IMR-90 (cell line): Measurements from ENCODE around the gene SPCS1. TPM values are rescaled to one million over a fixed set of nuclear protein-coding genes. Genes with fewer than 3 reads are reported as not detected.

Experiments
- ATAC-seq: fragments of 200-7000 bp; cut with Tn5 transposase; 2 replicates; pipeline ENCODE4 v1.9.1; 2020; ENCODE audit warnings: low read depth, mild to moderate bottlenecking, moderate library complexity
- BruUV-seq: library from RNA; stranded (reverse); fragments of 400-500 nt; replicated peaks from 2 replicates; lab custom pipeline; 2021; lab: Mats Ljungman, UMichigan
- CTCF ChIA-PET: fragments of 300-600 bp; formaldehyde crosslinking; extraction: SDS; loops from one replicate; lab custom pipeline; 2021; ENCODE audit warnings: antibody characterized with exemption; lab: Yijun Ruan, JAX
- POLR2A ChIA-PET: fragments of 300-600 bp; sonication (Branson Sonifier 250); formaldehyde crosslinking; loops from one replicate; lab custom pipeline; 2022; ENCODE audit warnings: antibody characterized with exemption; ENCODE audit not compliant: unreplicated experiment; lab: Charles Lee
- DNase-seq: peaks from one replicate; pipeline ENCODE4 v3.0.0; 2013
- H2AFZ ChIP-seq: replicated peaks from 2 replicates; pipeline ENCODE3; 2013; ENCODE audit warnings: low read length, mild to moderate bottlenecking; ENCODE audit not compliant: poor library complexity
- H2AK5ac ChIP-seq: 2 replicates; pipeline ENCODE4 v1.6.1; 2013; ENCODE audit warnings: low read depth, low read length, inconsistent platforms
- H2AK9ac ChIP-seq: replicated peaks from 2 replicates; pipeline ENCODE3; 2013; ENCODE audit warnings: mild to moderate bottlenecking, low read depth, low read length, moderate library complexity; ENCODE audit not compliant: poor library complexity
- H2BK120ac ChIP-seq: 2 replicates; pipeline ENCODE4 v1.6.1; 2013; ENCODE audit warnings: low read depth, low read length, inconsistent platforms
- H2BK15ac ChIP-seq: 3 replicates; pipeline ENCODE4 v1.6.1; 2013; ENCODE audit warnings: low read depth, low read length, inconsistent platforms
- H2BK20ac ChIP-seq: 2 replicates; pipeline ENCODE4 v1.6.1; 2013; ENCODE audit warnings: low read depth, mild to moderate bottlenecking, inconsistent platforms, low read length, moderate library complexity
- H2BK5ac ChIP-seq: 2 replicates; pipeline ENCODE4 v1.6.1; 2013; ENCODE audit warnings: mild to moderate bottlenecking, low read depth, low read length, inconsistent platforms; ENCODE audit not compliant: poor library complexity, severe bottlenecking
- H3K14ac ChIP-seq: replicated peaks from 2 replicates; pipeline ENCODE4 v1.6.1; 2013; ENCODE audit warnings: low read depth, low read length, inconsistent platforms
- H3K18ac ChIP-seq: 2 replicates; pipeline ENCODE4 v1.6.1; 2013; ENCODE audit warnings: low read depth, low read length, control low read depth
- H3K23ac ChIP-seq: 2 replicates; pipeline ENCODE4 v1.6.1; 2013; ENCODE audit warnings: low read depth, low read length, inconsistent platforms
- H3K27ac ChIP-seq: 2 replicates; pipeline ENCODE4 v1.5.1; 2013; ENCODE audit warnings: mild to moderate bottlenecking, control low read depth, low read length; ENCODE audit not compliant: insufficient read depth
- H3K27me3 ChIP-seq: 2 replicates; pipeline ENCODE4 v1.6.1; 2013; ENCODE audit warnings: low read length; ENCODE audit not compliant: control insufficient read depth, insufficient read depth
- H3K36me3 ChIP-seq: 2 replicates; pipeline ENCODE4 v1.6.1; 2013; ENCODE audit warnings: low read length, mixed read lengths; ENCODE audit not compliant: control insufficient read depth, insufficient read depth
- H3K4ac ChIP-seq: 2 replicates; pipeline ENCODE4 v1.6.1; 2013; ENCODE audit warnings: low read depth, low read length, inconsistent platforms
- H3K4me1 ChIP-seq: 2 replicates; pipeline ENCODE4 v1.6.1; 2013; ENCODE audit warnings: low read length, mixed read lengths; ENCODE audit not compliant: control insufficient read depth, insufficient read depth
- H3K4me2 ChIP-seq: 2 replicates; pipeline ENCODE4 v1.6.1; 2013; ENCODE audit warnings: low read depth, mild to moderate bottlenecking, control low read depth, low read length, moderate library complexity
- H3K4me3 ChIP-seq: 2 replicates; pipeline ENCODE4 v1.5.1; 2013; ENCODE audit warnings: low read depth, mild to moderate bottlenecking, control low read depth, low read length, moderate library complexity; ENCODE audit not compliant: insufficient read depth
- H3K56ac ChIP-seq: 2 replicates; pipeline ENCODE4 v1.6.1; 2013; ENCODE audit warnings: low read length, inconsistent platforms; ENCODE audit not compliant: insufficient read depth; ENCODE audit errors: extremely low read depth
- H3K79me1 ChIP-seq, 2 experiments: 2 replicates each; pipeline ENCODE4 v1.6.1; 2013; ENCODE audit warnings: low read length in 2 of 2, inconsistent platforms in 1 of 2, low read depth in 1 of 2
- H3K9ac ChIP-seq: 2 replicates; pipeline ENCODE4 v1.6.1; 2013; ENCODE audit warnings: low read depth, low read length, control low read depth
- H3K9me1 ChIP-seq: 2 replicates; pipeline ENCODE4 v1.6.1; 2013; ENCODE audit warnings: low read length, inconsistent platforms; ENCODE audit not compliant: insufficient read depth
- H3K9me3 ChIP-seq: 2 replicates; pipeline ENCODE4 v1.6.1; 2013; ENCODE audit warnings: low read length; ENCODE audit not compliant: control insufficient read depth, insufficient read depth
- H4K20me1 ChIP-seq: 2 replicates; pipeline ENCODE4 v1.6.1; 2013; ENCODE audit warnings: low read length, inconsistent platforms; ENCODE audit not compliant: insufficient read depth
- H4K5ac ChIP-seq: 2 replicates; pipeline ENCODE4 v1.6.1; 2013; ENCODE audit warnings: mild to moderate bottlenecking, low read depth, low read length, control low read depth
- H4K8ac ChIP-seq, 2 experiments: 2 replicates each; pipeline ENCODE4 v1.6.1; 2013; ENCODE audit warnings: low read depth in 2 of 2, low read length in 2 of 2, control low read depth in 1 of 2, inconsistent platforms in 1 of 2
- H4K91ac ChIP-seq: 2 replicates; pipeline ENCODE4 v1.6.1; 2013; ENCODE audit warnings: low read depth, low read length, inconsistent platforms; ENCODE audit not compliant: insufficient read depth
- BHLHE40 ChIP-seq: fragments of 150-350 bp; IDR thresholded peaks from 2 replicates; pipeline ENCODE4 v1.6.1; 2016; ENCODE audit warnings: mild to moderate bottlenecking, low read depth, low read length
- CEBPB ChIP-seq: IDR thresholded peaks from 2 replicates; pipeline ENCODE4 v1.6.1; 2012; ENCODE audit warnings: low read depth, low read length, improper control_type of control experiment
- CHD1 ChIP-seq: IDR thresholded peaks from 2 replicates; pipeline ENCODE4 v1.6.1; 2012; ENCODE audit warnings: low read depth, low read length, improper control_type of control experiment
- FOS ChIP-seq: fragments of 150-350 bp; IDR thresholded peaks from 2 replicates; pipeline ENCODE4 v1.6.1; 2016; ENCODE audit warnings: low read depth, low read length
- MAFK ChIP-seq: IDR thresholded peaks from 2 replicates; pipeline ENCODE4 v1.6.1; 2012; ENCODE audit warnings: low read depth, low read length, improper control_type of control experiment
- MAZ ChIP-seq: IDR thresholded peaks from 2 replicates; pipeline ENCODE4 v1.6.1; 2012; ENCODE audit warnings: low read depth, mild to moderate bottlenecking, low read length, improper control_type of control experiment, moderate library complexity, borderline replicate concordance
- NFE2L2 ChIP-seq: fragments of 150-350 bp; IDR thresholded peaks from 2 replicates; pipeline ENCODE4 v1.6.1; 2016; ENCODE audit warnings: low read depth, mild to moderate bottlenecking, low read length
- POLR2A ChIP-seq: IDR thresholded peaks from 2 replicates; pipeline ENCODE4 v1.6.1; 2012; ENCODE audit warnings: mild to moderate bottlenecking, low read depth, low read length
- RCOR1 ChIP-seq: IDR thresholded peaks from 2 replicates; pipeline ENCODE4 v1.6.1; 2012; ENCODE audit warnings: mild to moderate bottlenecking, low read length, improper control_type of control experiment; ENCODE audit not compliant: insufficient replicate concordance
- RFX5 ChIP-seq: IDR thresholded peaks from 2 replicates; pipeline ENCODE4 v1.8.0; 2012; ENCODE audit warnings: low read depth, mild to moderate bottlenecking, low read length, moderate library complexity
- SMC3 ChIP-seq: fragments of 150-350 bp; IDR thresholded peaks from 2 replicates; pipeline ENCODE4 v1.6.1; 2016; ENCODE audit warnings: low read depth, mild to moderate bottlenecking, antibody characterized with exemption, low read length, moderate library complexity
- USF2 ChIP-seq: fragments of 150-350 bp; IDR thresholded peaks from 2 replicates; pipeline ENCODE4 v1.6.1; 2017; ENCODE audit warnings: mild to moderate bottlenecking, antibody characterized with exemption, low read length, low read depth
- WGBS, 2 experiments: methylation state at CpG; one replicate each; pipeline versions ENCODE4 v1.1.5 to v1.1.7; 2013; ENCODE audit warnings: missing lambda C conversion rate in 2 of 2; ENCODE audit not compliant: insufficient read length in 1 of 2; ENCODE audit errors: extremely low coverage in 2 of 2; 5-methylcytosine and 5-hydroxymethylcytosine counted together
- dilution Hi-C: fragments of 300-500 bp; cut with HindIII; formaldehyde crosslinking; loops from one replicate; pipeline ENCODE4 v1.14.3; 2018; ENCODE audit warnings: low sequenced_read_pairs; ENCODE audit not compliant: unreplicated experiment
- in situ Hi-C: fragments of 300-500 bp; cut with MboI; formaldehyde crosslinking; loops from 3 replicates; pipeline ENCODE4 v1.14.3; 2019; ENCODE audit warnings: low sequenced_read_pairs, inconsistent platforms, mixed read lengths
- intact Hi-C: fragments of 100-400 bp; cut with micrococcal nuclease; formaldehyde crosslinking; loops from 2 replicates; pipeline ENCODE4 v1.10.0; 2022
- polyA plus RNA-seq, 3 experiments: library from polyadenylated mRNA; depleted of rRNA; stranded (reverse); fragments of >200 nt; gene quantifications; 2 replicates each; pipeline ENCODE4 v1.2.3, GENCODE V29; 2012; ENCODE audit warnings: low replicate concordance in 1 of 3
- total RNA-seq: library from RNA; depleted of rRNA; stranded (reverse); fragments of >200 nt; gene quantifications from 2 replicates; pipeline ENCODE4 v1.2.3, GENCODE V29; 2012

The SPCS1 gene
- total and polyA plus RNA-seq, 2 of the 4 experiments (the other 2 are of a cell fraction) = 50.5 to 124 TPM

GRCh38 chr3:52660046-52660445 is 45.9 kb upstream of the SPCS1 start:
- Histone ChIP-seq H4K5ac (no peak overlapping the region), H4K91ac (no peak overlapping the region), H2AFZ (no peak overlapping the region), H2BK5ac (no peak overlapping the region), H3K4me2 (no peak overlapping the region), H3K56ac (no peak overlapping the region), H2BK20ac (no peak overlapping the region), H3K9me3 (no peaks in the 10 kb centered on the region), H3K4ac (no peak overlapping the region), H2BK120ac (no peak overlapping the region), H2AK5ac (no peak overlapping the region), H3K79me1 (peaks cover 24 to 25% of the 10 kb centered on the region in 2 experiments), H3K23ac (no peak overlapping the region), H2AK9ac (no peak overlapping the region), H2BK15ac (no peak overlapping the region), H3K36me3 (peaks cover 40% of the 10 kb centered on the region), H4K20me1 (no peaks in the 10 kb centered on the region), H3K4me3 (no peak overlapping the region), H3K27ac (no peak overlapping the region), H3K4me1 (no peaks in the 10 kb centered on the region), H3K27me3 (no peaks in the 10 kb centered on the region), H4K8ac (no peak overlapping the region), H3K18ac (no peak overlapping the region), H3K9me1 (0 out of 2 replicates have a peak, but pooled peaks cover 2% of the 10 kb centered on the region), H3K14ac (no peak overlapping the region), H3K9ac (no peak overlapping the region)
- no CpG with 5 or more reads among the region's 3 CpGs for WGBS, 2 experiments
- in situ Hi-C loops = no loop called here
- ChIA-PET POLR2A (no interaction called here), CTCF (interaction anchor here (0.6 kb wide), 1 partner anchor 233 kb away, joined by 6 read pairs; no protein-coding TSS in a partner anchor)
- intact Hi-C loops = no loop called here
- TF ChIP-seq BHLHE40 (no peak), CHD1 (no peak), SMC3 (no peak), FOS (no peak), POLR2A (no peak), USF2 (no peak), MAZ (no peak), CEBPB (no peak), RFX5 (no peak), NFE2L2 (no peak), MAFK (no peak), RCOR1 (no peak)
- ATAC-seq = no peak
- DNase-seq = no peak
- no TSS peak for BruUV-seq
- dilution Hi-C loops = no loop called here
